HG02798 (cell line): ENCODE data around the gene PBX3.

Experiments used
- ATAC-seq: cut with Tn5 transposase; IDR thresholded peaks from one replicate; pipeline ENCODE4 v1.9.1; 2021; ENCODE audit warnings: mild to moderate bottlenecking; ENCODE audit not compliant: unreplicated experiment, poor library complexity

The PBX3 gene

GRCh38 chr9:125820100-125820804 lies 73.1 kb downstream of the PBX3 start:
- no peak for ATAC-seq

DNA sequence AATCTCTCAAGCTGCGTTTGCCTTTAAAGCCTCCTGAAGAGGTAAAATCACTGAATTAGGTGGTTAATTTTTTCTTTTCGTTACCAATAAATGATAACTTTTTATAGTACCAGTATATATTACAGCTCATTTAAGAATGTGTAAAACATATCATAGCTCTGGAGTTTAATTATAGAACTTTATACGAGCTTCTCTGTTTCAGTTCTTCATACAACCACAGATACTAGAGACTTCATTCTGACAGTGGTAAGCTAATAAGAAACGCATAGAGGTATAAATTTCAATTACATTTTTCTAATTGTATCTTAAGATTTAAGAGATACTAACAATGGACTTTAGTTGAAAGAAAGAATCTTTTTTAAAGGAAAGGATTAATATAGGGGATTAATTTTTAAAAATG lies 73.9 kb downstream of the PBX3 start:
- ATAC-seq = peak; percentile 48

- no peak for ATAC-seq
These were observed 75.0 kb downstream of the PBX3 start for GRCh38 chr9:125822160-125822559.

DNA sequence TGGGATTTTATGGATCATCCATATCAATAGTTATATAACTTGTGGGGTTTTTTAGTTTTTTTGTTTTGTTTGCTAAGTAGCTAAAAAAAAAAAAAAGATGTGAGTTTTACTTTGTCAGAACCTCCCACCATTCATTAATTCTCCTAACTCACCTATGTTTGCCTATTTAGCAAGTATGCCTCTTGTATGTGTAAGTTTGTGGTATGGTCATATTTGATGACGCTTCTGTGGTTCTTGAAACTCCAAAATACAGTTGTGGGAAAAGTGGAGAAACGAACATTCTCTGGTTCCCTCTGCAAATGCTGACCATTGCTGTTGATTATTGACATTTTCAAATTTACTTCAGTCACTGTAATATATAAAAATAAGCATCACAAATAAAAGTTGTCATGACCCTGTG lies 75.7 kb downstream of the PBX3 start:
- ATAC-seq = no peak

GRCh38 chr9:125823874-125824406 lies 76.8 kb downstream of the PBX3 start:
- peak; percentile 61 for ATAC-seq

DNA sequence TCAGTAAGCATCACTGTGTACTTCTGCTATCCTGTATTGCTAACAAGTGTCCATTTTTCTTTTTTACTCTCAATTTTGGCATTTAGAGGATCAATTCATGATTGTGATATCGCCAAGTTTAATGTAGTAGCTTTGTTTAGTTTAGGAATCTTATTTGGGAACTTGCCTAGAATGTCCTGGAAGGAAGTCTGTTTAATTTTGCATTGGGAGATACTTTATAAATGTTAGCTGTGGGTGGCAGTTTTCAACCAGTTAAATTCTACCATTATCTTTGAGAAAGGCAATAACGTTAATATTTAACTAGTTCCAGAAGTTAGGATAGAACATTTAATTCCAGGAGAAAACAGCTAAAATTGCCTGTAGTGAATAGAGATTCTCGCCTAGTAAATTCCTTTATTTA lies 78.6 kb downstream of the PBX3 start:
- ATAC-seq = no peak

DNA sequence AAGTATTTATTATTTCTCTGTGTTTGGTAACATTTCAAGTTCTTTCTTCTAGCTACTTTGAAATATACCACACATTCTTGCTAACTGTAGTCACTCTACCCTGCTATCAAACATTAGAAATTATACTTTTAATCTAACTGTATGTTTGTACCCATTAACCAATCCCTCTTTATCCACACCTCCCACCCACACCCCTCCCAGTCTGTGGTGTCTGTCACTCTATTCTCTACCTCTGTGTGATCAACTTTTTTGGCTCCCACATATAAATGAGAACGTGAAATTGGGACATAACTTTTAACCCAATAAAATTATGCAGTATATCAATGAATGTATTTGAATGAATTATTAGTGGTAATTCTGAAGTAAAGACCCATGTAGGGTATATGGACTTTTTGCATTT lies 79.7 kb downstream of the PBX3 start:
- no peak for ATAC-seq

- ATAC-seq = peak; percentile 46
These were observed 82.6 kb downstream of the PBX3 start for GRCh38 chr9:125829743-125830142.

GRCh38 chr9:125831054-125831453 lies 83.9 kb downstream of the PBX3 start:
- ATAC-seq = no peak

GRCh38 chr9:125831616-125832015 lies 84.4 kb downstream of the PBX3 start:
- ATAC-seq = no peak

GRCh38 chr9:125835655-125836054 lies 88.5 kb downstream of the PBX3 start:
- ATAC-seq = no peak

DNA sequence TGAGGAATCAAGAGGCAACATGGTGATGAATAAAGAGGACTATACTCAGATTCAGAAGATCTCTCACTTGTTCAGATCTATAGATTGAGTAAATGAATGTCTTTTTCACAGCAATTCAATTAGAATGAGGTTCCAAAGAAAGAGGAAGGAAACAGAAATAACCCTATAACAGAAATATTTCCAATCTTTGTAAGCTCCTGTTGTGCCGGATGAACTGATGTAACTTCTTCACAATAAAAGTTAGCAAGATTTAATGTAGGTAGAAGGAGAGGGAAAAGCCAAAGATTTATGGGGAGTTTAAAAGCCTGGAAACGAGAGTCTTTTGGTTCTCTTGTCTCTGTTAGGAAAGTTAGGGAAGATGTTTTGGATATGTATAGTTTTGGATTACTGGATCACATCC lies 92.1 kb downstream of the PBX3 start:
- no peak for ATAC-seq

DNA sequence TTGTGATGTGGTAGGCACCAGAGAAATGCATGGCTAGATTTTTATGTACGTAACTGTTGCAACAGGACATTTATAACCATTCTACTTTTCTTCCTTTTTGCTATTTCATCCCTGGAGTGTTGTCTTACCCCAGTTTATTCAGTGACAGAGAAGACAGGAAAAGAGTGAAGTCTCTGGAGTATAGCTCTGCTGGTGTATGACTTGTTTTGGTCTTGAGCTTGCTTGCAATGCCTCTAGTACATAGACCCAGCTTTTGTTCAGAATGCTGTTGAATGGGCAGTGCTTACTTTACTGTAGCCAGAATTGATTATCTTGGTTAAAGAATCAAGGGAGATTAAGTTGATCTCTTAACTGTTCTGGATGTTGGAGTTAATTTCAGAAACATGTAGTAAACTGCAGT lies 94.3 kb downstream of the PBX3 start:
- no peak for ATAC-seq

- ATAC-seq = no peak
These were observed 95.1 kb downstream of the PBX3 start for GRCh38 chr9:125842242-125842641.

- ATAC-seq = no peak
These were observed 96.5 kb downstream of the PBX3 start for GRCh38 chr9:125843646-125844045.

GRCh38 chr9:125844611-125845010 lies 97.4 kb downstream of the PBX3 start:
- ATAC-seq = no peak

GRCh38 chr9:125845271-125845808 lies 98.2 kb downstream of the PBX3 start:
- no peak for ATAC-seq

DNA sequence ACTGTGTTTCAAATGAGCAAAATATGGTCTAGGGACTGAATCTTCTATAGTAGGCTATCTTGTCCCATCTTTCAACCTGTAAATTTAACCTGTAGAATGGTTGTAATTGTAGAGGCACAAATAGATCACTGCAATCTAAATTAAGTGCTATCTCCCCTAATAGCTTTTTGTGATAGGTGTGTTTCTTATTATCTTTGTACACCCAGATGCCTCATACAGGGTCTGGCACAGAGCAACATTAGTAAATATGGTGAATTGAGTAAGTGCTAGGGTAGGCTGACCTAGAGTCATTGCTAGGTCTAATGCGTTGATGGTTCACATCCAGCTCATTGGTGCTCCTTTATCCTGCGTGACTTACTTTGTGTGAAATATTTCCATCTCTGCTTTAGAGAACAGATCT lies 100.6 kb downstream of the PBX3 start:
- no peak for ATAC-seq

- no peak for ATAC-seq
These were observed 103.0 kb downstream of the PBX3 start for GRCh38 chr9:125850106-125850632.

GRCh38 chr9:125850763-125851162 lies 103.6 kb downstream of the PBX3 start:
- no peak for ATAC-seq

GRCh38 chr9:125851979-125852378 lies 104.8 kb downstream of the PBX3 start:
- ATAC-seq = no peak

DNA sequence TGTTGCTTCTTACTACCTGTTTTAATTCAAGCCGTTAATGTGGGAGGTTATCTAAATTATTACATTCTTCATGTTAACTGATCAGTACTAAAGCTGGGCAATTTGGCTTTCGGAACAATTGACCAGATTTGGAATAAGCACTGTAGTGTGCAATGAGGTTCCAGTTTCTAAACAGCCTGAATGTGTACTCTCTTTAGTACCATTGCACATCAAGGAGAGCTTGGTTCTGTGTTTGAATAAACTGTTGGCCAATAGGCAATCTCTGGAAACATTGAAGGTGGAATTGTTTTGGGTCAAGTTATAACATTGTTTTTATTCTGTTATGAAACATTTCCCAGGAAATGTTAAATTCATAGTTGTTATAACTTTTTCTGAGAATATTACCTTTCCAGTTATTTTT lies 105.2 kb downstream of the PBX3 start:
- ATAC-seq = no peak
